Common myeloid progenitor, CD34-positive (primary cell): ENCODE results near the gene IL22RA1.

Experiments used
- CTCF ChIA-PET: fragments of 350-600 bp; sonication (Branson Sonifier 250); formaldehyde crosslinking; loops from one replicate; lab custom pipeline; 2021; ENCODE audit warnings: antibody characterized with exemption; lab: Charles Lee
- POLR2A ChIA-PET: fragments of 350-600 bp; sonication (Branson Sonifier 250); formaldehyde crosslinking; loops from one replicate; lab custom pipeline; 2021; ENCODE audit warnings: antibody characterized with exemption; lab: Charles Lee
- DNase-seq, 3 donors: peaks; one replicate each; pipeline versions ENCODE4 v3.0.0 to v3.0.0-alpha.2; 2013
- H3K27ac ChIP-seq, 2 experiments: 1 replicate in 1 of 2; 2 replicates in 1 of 2; pipeline ENCODE4 v1.7.0; 2013; ENCODE audit warnings: inconsistent platforms in 2 of 2, low read length in 2 of 2, mild to moderate bottlenecking in 2 of 2, low read depth in 1 of 2, moderate library complexity in 1 of 2; ENCODE audit not compliant: severe bottlenecking in 2 of 2, insufficient read depth in 1 of 2, poor library complexity in 1 of 2
- H3K27me3 ChIP-seq, 5 experiments: replicated peaks in 2 of 5; 1 replicate in 3 of 5; 2 replicates in 2 of 5; pipeline versions ENCODE4 v1.6.1 to v1.7.0; 2013; ENCODE audit warnings: low read length in 4 of 5, mild to moderate bottlenecking in 2 of 5, moderate library complexity in 2 of 5, inconsistent platforms in 1 of 5; ENCODE audit not compliant: insufficient read depth in 5 of 5, control insufficient read depth in 4 of 5
- H3K36me3 ChIP-seq, 4 experiments: 1 replicate in 2 of 4; 2 replicates in 2 of 4; pipeline versions ENCODE4 v1.6.1 to v1.7.0; 2013; ENCODE audit warnings: low read length in 3 of 4, control low read depth in 1 of 4, mild to moderate bottlenecking in 1 of 4; ENCODE audit not compliant: control insufficient read depth in 4 of 4, insufficient read depth in 4 of 4
- H3K4me1 ChIP-seq, 4 experiments: 1 replicate in 3 of 4; 2 replicates in 1 of 4; pipeline versions ENCODE4 v1.6.1 to v1.7.1; 2013; ENCODE audit warnings: low read length in 3 of 4, mild to moderate bottlenecking in 3 of 4, control low read depth in 1 of 4, inconsistent platforms in 1 of 4, moderate library complexity in 1 of 4; ENCODE audit not compliant: control insufficient read depth in 4 of 4, insufficient read depth in 4 of 4; ENCODE audit errors: control extremely low read depth in 1 of 4
- H3K4me3 ChIP-seq, 7 experiments: 1 replicate in 4 of 7; 2 replicates in 3 of 7; pipeline versions ENCODE4 v1.5.1 to v1.7.0; 2013; ENCODE audit warnings: mild to moderate bottlenecking in 7 of 7, low read length in 6 of 7, moderate library complexity in 6 of 7, inconsistent platforms in 2 of 7, low read depth in 2 of 7, control low read depth in 1 of 7; ENCODE audit not compliant: insufficient read depth in 4 of 7, control insufficient read depth in 1 of 7; ENCODE audit errors: extremely low read depth in 1 of 7
- H3K9me3 ChIP-seq, 5 experiments: 1 replicate in 4 of 5; 2 replicates in 1 of 5; pipeline versions ENCODE4 v1.6.1 to v1.7.1; 2013; ENCODE audit warnings: low read length in 4 of 5, mild to moderate bottlenecking in 2 of 5, inconsistent platforms in 1 of 5, low read depth in 1 of 5, moderate library complexity in 1 of 5; ENCODE audit not compliant: control insufficient read depth in 4 of 5, insufficient read depth in 2 of 5; ENCODE audit errors: control extremely low read depth in 1 of 5
- WGBS: methylation state at CpG from one replicate; pipeline ENCODE4 v1.1.5; 2013; ENCODE audit not compliant: insufficient coverage; 5-methylcytosine and 5-hydroxymethylcytosine counted together

The IL22RA1 gene

DNA sequence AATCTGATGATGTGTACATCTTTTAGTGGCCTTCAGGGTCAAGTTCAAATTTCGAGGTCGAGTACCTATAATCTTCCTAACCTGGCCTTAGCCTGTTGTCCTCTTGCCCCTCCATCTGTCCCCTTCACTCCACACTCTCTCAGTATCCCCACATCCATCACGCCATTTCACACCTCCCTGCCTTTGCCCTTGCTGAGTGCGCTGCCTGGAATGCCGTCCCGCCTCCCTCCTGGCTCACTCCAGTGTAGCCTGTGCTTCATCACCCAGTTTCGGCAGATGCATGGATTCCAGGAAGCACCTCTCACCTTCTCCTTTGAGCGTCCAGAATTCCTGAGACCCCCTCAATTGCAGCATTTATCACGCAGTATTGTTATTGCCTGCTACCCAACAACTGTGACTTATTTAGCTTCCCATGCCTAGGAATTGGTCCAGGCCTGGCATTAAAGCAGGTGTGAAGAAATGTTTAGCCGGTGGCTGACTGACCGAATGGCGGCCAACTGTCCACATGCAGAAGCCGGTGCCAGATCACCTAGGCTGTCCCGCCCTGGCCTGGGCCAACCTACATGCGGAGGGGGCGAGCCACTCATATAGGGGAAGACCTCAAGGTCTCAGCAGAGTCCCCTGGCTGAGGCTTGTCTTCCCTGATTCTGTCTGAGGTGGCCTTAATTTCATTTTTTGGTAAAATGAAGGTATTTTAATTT, 65.5 kb downstream of the IL22RA1 start:
- no peaks in the 10 kb centered on the region for H3K36me3 ChIP-seq
- no peak for DNase-seq
- ChIA-PET POLR2A (no interaction called here), CTCF (no interaction called here)
- no peak overlapping the region for H3K27ac ChIP-seq
- no peaks in the 10 kb centered on the region for H3K9me3 ChIP-seq
- H3K4me3 ChIP-seq: no peak overlapping the region
- over 99% methylated on average over 16 of the region's 16 CpGs for WGBS
- H3K27me3 ChIP-seq: peaks cover 0 to 4% (median 0%) of the 10 kb centered on the region in 5 experiments
- H3K4me1 ChIP-seq: no peaks in the 10 kb centered on the region

DNA sequence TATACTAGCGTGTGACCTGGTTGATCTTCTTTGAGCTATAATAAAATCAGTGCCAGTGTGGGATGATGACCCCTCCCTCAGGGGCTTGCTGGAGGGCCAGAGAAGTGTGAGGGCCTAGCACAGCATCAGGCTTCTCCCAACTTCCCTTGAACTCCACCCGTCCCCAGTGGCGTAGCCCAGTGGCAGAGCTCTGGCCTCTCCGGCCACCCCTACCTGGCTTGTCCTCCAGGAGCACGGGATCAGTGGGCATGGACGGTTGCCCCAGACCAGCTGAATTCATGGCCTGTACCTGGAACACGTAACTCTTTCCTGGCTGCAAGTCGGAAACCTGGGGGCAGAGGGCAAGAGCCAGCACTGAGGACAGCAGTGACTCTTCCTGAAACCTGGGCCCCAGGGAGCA, 67.0 kb downstream of the IL22RA1 start:
- Histone ChIP-seq H3K4me3 (no peak overlapping the region), H3K27ac (no peak overlapping the region), H3K9me3 (no peaks in the 10 kb centered on the region), H3K4me1 (peaks cover 0 to 3% (median under 1%) of the 10 kb centered on the region in 4 experiments), H3K27me3 (peaks cover 0 to 6% (median 0%) of the 10 kb centered on the region in 5 experiments), H3K36me3 (no peaks in the 10 kb centered on the region)
- WGBS: 95% methylated on average over 8 of the region's 8 CpGs
- ChIA-PET POLR2A (no interaction called here), CTCF (no interaction called here)
- no peak for DNase-seq

DNA sequence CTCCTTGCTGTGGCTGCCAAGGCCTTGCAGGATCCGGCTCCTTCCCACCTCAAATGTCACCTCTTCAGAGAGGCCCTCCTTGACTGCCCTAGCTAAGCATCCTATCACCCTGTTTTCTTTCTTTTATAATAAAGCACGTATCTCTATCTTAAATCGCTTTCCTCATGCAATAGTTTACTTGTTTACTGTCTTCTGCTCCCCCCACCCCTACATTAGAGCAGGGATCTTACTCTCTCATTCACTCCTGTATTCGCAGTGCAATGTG, 67.4 kb downstream of the IL22RA1 start:
- no peaks in the 10 kb centered on the region for H3K36me3 ChIP-seq
- no peak overlapping the region for H3K27ac ChIP-seq
- ChIA-PET POLR2A (no interaction called here), CTCF (no interaction called here)
- no peaks in the 10 kb centered on the region for H3K9me3 ChIP-seq
- DNase-seq: no peak
- H3K4me1 ChIP-seq: peaks cover 0 to 3% (median 2%) of the 10 kb centered on the region in 4 experiments
- H3K27me3 ChIP-seq: peaks cover 0 to 6% (median 0%) of the 10 kb centered on the region in 5 experiments
- H3K4me3 ChIP-seq: no peak overlapping the region
- WGBS: 100% methylated on average over 1 of the region's 4 CpGs

DNA sequence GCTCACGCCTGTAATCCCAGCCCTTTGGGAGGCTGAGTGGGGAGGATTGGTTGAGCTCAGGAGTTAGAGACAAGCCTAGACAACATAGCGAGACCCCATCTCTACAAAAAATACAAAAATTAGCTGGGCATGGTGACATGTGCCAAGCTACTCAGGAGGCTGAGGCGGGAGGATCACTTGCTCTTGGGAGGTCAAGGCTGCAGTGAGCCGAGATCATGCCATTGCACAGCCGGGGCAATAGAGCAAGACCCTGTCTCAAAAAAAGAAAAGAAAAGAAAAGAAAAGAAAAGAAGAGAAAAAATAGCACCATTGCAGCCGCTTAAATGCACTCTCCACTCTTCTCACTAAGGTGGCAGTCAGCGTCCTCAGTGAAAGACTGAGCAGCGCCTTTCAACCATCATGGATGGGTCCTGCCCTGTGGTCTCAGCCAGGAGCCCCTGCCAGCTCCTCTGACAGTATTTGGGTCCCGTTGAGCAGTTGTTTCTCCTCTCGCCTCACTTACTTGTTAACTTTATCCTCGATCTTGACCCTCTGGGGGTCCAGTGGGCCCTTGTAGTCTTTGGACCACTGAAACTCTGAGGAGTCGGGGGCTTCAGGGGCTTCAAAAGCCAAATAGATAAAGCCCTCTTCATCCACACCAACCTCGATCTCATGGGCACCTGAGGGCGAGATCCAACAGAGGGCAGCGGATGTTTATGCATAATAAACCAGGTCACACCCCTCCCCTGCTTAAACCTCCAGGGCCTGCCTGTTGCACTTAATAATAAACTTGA, 67.9 kb downstream of the IL22RA1 start:
- Histone ChIP-seq H3K27me3 (peaks cover 0 to 6% (median 0%) of the 10 kb centered on the region in 5 experiments), H3K27ac (no peak overlapping the region), H3K4me1 (peaks cover 0 to 3% (median 2%) of the 10 kb centered on the region in 4 experiments), H3K36me3 (no peaks in the 10 kb centered on the region), H3K4me3 (no peak overlapping the region), H3K9me3 (no peaks in the 10 kb centered on the region)
- ChIA-PET POLR2A (no interaction called here), CTCF (no interaction called here)
- 95% methylated on average over 12 of the region's 15 CpGs for WGBS
- no peak for DNase-seq

DNA sequence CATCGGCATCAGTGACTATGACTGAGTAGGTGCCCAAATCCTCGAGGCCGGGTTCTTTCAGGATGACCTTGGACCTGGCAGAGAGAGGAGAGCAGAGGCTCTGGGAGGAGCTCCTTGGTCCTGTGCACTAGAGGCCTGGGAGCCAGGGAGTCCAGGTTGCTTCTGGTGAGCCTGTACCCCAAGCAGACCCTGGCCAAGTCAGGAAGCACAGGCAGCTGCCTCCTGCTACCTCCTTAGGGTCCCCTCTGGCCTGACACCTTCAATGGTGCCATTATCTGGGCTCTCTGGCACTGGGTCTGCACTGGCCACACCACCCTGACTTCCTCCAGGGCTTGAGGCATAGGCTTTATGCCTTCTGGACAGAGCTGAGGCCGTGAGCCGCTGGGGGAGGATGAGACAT, 68.7 kb downstream of the IL22RA1 start:
- ChIA-PET POLR2A (no interaction called here), CTCF (interaction anchor here (0.8 kb wide), 1 partner anchor 38 kb away, joined by 4 read pairs; the partner anchor contains the start of gene MYOM3)
- Histone ChIP-seq H3K4me3 (no peak overlapping the region), H3K27ac (no peak overlapping the region), H3K4me1 (peaks cover 0 to 3% (median 2%) of the 10 kb centered on the region in 4 experiments), H3K9me3 (no peaks in the 10 kb centered on the region), H3K36me3 (no peaks in the 10 kb centered on the region), H3K27me3 (peaks cover 0 to 4% (median 0%) of the 10 kb centered on the region in 5 experiments)
- 100% methylated on average over 5 of the region's 5 CpGs for WGBS
- DNase-seq: no peak

DNA sequence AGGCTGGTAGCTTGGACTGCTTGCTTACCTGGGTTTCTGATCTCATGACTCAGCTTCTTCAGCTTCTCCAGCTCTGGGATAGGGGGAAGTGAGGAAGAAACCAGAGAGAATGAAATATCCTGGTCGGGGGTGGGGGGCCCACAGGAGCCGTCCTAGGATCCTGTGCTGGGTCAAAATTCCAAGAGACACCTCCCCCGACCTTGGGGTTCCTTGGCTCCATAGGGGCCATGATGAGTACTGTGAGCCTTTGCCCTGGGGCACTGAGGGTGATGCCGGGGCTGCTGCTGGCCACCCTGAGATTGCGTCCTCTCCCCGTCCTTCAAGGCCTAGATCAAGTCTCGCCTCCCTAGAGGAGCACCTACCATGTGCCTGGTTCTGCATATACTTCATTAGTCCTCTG, 71.0 kb downstream of the IL22RA1 start:
- H3K4me1 ChIP-seq: peaks cover 0 to 3% (median 2%) of the 10 kb centered on the region in 4 experiments
- CTCF ChIA-PET: interaction anchor here (0.9 to 3.6 kb wide), 3 partner anchors 8 to 40 kb away, joined by 3 to 11 read pairs (median 3); partner anchors contain the start of gene MYOM3
- POLR2A ChIA-PET: no interaction called here
- H3K36me3 ChIP-seq: no peaks in the 10 kb centered on the region
- H3K27ac ChIP-seq: no peak overlapping the region
- WGBS: 92% methylated on average over 7 of the region's 7 CpGs
- peaks cover 0 to 4% (median 0%) of the 10 kb centered on the region in 5 experiments for H3K27me3 ChIP-seq
- no peak overlapping the region for H3K4me3 ChIP-seq
- H3K9me3 ChIP-seq: no peaks in the 10 kb centered on the region
- DNase-seq: no peak
